Retinal pigment epithelial cell (primary cell): ENCODE measurements around the gene NRG3.

Experiments used
- DNase-seq: peaks from one replicate; pipeline ENCODE4 v3.0.0-alpha.2; 2010; ENCODE audit warnings: low read depth
- H3K4me3 ChIP-seq: 2 replicates; pipeline ENCODE4 v1.5.1; 2011; ENCODE audit warnings: mild to moderate bottlenecking, low read length, control low read depth, moderate library complexity
- CTCF ChIP-seq: conservative IDR thresholded peaks from 2 replicates; pipeline ENCODE4 v1.5.1; 2011; ENCODE audit warnings: low read depth, low read length, control low read depth, inconsistent platforms

NRG3 gene

GRCh38 chr10:82597840-82598239 is 722.8 kb downstream of the NRG3 start:
- no peak for DNase-seq
- no peak overlapping the region for H3K4me3 ChIP-seq
- no peak for TF ChIP-seq CTCF

- no peak for DNase-seq
- no peak for TF ChIP-seq CTCF
- H3K4me3 ChIP-seq, result no peak overlapping the region
Measured at GRCh38 chr10:82609845-82610244, 734.9 kb downstream of the NRG3 start.

GRCh38 chr10:82618007-82618406 is 743.0 kb downstream of the NRG3 start:
- H3K4me3 ChIP-seq, result no peak overlapping the region
- no peak for TF ChIP-seq CTCF
- no peak for DNase-seq

GRCh38 chr10:82621680-82622079 is 746.7 kb downstream of the NRG3 start:
- no peak for DNase-seq
- TF ChIP-seq CTCF, result no peak
- no peak overlapping the region for H3K4me3 ChIP-seq

GRCh38 chr10:82622479-82622878 is 747.5 kb downstream of the NRG3 start:
- no peak for DNase-seq
- no peak for TF ChIP-seq CTCF
- H3K4me3 ChIP-seq, result no peak overlapping the region

- no peak for TF ChIP-seq CTCF
- H3K4me3 ChIP-seq, result no peak overlapping the region
- no peak for DNase-seq
Measured at GRCh38 chr10:82625512-82626189, 750.7 kb downstream of the NRG3 start.

- no peak overlapping the region for H3K4me3 ChIP-seq
- DNase-seq, result no peak
- no peak for TF ChIP-seq CTCF
Measured at GRCh38 chr10:82628373-82628772, 753.4 kb downstream of the NRG3 start.
